NB4 (cell line): ENCODE measurements around the gene PLEKHA6.

Source experiments
- MYC ChIP-seq: IDR thresholded peaks from 2 replicates; pipeline ENCODE4 v1.6.1; 2011; ENCODE audit warnings: low read depth, low read length
- POLR2A ChIP-seq: IDR thresholded peaks from 2 replicates; pipeline ENCODE4 v1.6.1; 2011; ENCODE audit warnings: mild to moderate bottlenecking; ENCODE audit not compliant: insufficient read length; ENCODE audit errors: extremely low read depth

DNA sequence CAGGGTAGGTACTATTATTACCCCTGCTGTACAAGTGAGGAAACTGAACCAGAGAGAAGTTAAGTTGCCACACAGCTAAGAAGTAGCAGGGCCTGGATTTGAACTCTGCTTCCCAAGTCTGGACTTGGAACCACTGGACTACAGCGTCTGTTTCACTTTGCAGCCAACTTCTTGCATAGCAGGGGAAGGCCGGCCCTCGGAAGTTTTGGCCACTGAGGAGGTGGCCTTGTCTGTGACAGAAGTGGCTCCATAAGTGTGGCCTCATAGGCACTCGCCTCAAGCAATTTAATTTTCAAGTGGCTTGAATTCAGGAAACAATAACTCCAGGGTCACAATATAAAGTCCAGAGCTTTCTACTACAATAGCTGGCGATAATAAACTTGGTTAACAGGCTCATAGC is 41.4 kb downstream of the PLEKHA6 start:
- no peak for TF ChIP-seq POLR2A
- TF ChIP-seq MYC: no peak
